Measurements from ENCODE around the gene COL4A1. TPM values are rescaled to one million over a fixed set of nuclear protein-coding genes. Genes with fewer than 3 reads are reported as not detected.
A peak's percentile ranks its signal among the peaks of the same experiment; 100 is the strongest.

Gene COL4A1
- total RNA-seq, 1 donor from 2014 or later = 105 TPM

DNA sequence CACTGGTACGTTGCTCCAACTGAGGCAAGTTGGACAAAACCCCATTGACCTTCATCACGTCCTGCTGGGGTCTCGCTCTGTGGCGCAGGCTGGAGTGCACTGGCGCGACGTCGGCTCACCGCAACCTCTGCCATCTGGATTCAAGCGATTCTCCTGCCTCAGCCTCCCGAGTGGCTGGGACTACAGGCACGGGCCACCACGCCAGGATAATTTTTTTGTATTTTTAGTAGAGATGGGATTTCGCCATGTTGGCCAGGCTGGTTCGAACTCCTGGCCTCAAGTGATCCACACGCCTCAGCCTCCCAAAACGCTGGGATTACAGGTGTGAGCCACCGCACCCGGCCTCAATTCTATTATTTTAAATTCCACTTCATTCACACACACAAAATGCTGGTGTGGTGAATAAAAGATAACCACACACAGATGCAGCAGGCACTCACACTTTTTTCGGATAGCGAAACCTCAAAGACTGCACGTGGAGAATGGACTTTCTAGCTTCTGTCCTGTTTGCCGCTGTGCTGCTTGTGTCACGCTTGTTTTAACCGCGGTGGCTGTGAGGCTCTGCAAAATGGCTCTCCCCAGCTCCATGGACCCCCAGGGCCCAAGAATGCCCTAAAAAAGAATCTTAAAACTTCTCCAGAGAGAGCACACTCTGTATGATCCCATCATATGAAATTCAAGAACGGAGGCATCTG lies 58.4 kb downstream of the COL4A1 start:
- H3K9me3 Mint-ChIP-seq = no peaks in the 10 kb centered on the region
- H3K4me3 Mint-ChIP-seq = no peak overlapping the region
- DNase-seq (ENCODE audit: low spot score) = no peak
- no peak overlapping the region for H3K4me2 ChIP-seq
- H3K4me3 ChIP-seq = no peak overlapping the region
- no peak overlapping the region for H2AFZ ChIP-seq (replicated peaks)
- peaks cover 20% of the 10 kb centered on the region for H3K4me1 Mint-ChIP-seq
- no peaks in the 10 kb centered on the region for H3K9me3 ChIP-seq (ENCODE audit: low read depth)
- H3K27ac ChIP-seq = no peak overlapping the region
- H3K36me3 Mint-ChIP-seq = peaks cover 4% of the 10 kb centered on the region
- peaks cover 9% of the 10 kb centered on the region for H4K20me1 ChIP-seq (ENCODE audit: low read depth)
- H3K36me3 ChIP-seq = no peaks in the 10 kb centered on the region
- H3F3A ChIP-seq (ENCODE audit: low read depth) = no peaks in the 10 kb centered on the region
- H3K27me3 Mint-ChIP-seq (ENCODE audit: insufficient read depth, low read depth) = peaks cover 2% of the 10 kb centered on the region
- no peaks in the 10 kb centered on the region for H3K4me1 ChIP-seq
- H3K9ac ChIP-seq = no peak overlapping the region
- H3K79me2 ChIP-seq (ENCODE audit: low read depth) = peaks cover 4% of the 10 kb centered on the region
- peak overlapping the region; percentile 6 for H3K27ac Mint-ChIP-seq
- TF ChIP-seq EZH2 (IDR thresholded peaks at IDR 0.05) (no peak), EZH2phosphoT487 (IDR thresholded peaks at IDR 0.05) (no peak)
- TF ChIP-seq, protein P1, sequence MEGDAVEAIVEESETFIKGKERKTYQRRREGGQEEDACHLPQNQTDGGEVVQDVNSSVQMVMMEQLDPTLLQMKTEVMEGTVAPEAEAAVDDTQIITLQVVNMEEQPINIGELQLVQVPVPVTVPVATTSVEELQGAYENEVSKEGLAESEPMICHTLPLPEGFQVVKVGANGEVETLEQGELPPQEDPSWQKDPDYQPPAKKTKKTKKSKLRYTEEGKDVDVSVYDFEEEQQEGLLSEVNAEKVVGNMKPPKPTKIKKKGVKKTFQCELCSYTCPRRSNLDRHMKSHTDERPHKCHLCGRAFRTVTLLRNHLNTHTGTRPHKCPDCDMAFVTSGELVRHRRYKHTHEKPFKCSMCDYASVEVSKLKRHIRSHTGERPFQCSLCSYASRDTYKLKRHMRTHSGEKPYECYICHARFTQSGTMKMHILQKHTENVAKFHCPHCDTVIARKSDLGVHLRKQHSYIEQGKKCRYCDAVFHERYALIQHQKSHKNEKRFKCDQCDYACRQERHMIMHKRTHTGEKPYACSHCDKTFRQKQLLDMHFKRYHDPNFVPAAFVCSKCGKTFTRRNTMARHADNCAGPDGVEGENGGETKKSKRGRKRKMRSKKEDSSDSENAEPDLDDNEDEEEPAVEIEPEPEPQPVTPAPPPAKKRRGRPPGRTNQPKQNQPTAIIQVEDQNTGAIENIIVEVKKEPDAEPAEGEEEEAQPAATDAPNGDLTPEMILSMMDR (IDR thresholded peaks at IDR 0.05) = no peak
- no peaks in the 10 kb centered on the region for H3K27me3 ChIP-seq

DNA sequence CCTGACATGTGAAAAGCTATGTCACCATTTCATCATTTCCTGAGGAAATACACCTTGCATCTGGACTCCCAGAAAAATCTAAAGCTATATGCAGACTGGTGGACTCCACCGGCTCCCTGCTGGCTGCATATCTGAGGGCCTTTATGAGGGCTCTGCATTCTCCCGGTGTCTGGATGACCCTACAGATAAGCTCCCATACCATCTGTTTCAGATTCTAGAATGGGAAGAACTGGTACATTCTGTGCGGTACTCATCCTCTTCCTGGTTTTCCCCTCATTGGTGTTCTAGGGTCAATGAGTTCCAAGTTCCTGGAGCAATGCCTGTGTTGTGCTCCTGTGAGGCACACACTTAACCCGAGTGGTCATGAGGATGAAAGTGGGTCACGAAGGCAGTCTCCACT lies 60.4 kb downstream of the COL4A1 start:
- TF ChIP-seq, protein P1 (IDR thresholded peaks at IDR 0.05) = no peak
- TF ChIP-seq EZH2phosphoT487 (IDR thresholded peaks at IDR 0.05) (no peak), EZH2 (IDR thresholded peaks at IDR 0.05) (no peak)
- no peak overlapping the region for H3K27ac Mint-ChIP-seq
- H3K27ac ChIP-seq = no peak overlapping the region

DNA sequence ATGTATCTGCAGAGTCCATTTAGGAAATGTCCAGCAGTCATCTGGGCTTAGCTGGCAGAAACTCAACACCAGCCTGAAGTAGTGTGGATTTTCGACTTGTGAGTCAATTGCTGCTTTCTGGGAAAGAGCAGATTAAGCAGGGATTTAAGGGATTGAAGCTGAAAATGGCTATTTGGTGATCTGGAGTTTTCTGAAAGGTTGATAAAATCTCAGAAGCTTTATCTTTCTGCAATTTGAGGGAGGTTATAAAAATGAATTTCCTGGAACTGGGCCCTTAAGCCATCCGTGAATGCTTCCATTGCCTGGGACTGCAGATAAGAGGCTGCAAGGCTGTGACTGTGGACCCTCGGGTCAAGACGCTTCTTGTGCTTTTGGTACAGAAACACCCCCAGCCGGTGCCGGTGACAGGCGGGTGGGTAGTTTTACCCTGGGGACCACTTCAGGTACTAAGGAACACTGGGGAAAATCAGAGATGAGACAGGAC lies 61.5 kb downstream of the COL4A1 start:
- H3K36me3 Mint-ChIP-seq = peaks cover 9% of the 10 kb centered on the region
- H3K9me3 Mint-ChIP-seq = no peaks in the 10 kb centered on the region
- H3K36me3 ChIP-seq = no peaks in the 10 kb centered on the region
- no peak overlapping the region for H3K27ac ChIP-seq
- no peak overlapping the region for H3K4me3 Mint-ChIP-seq
- no peak overlapping the region for H3K4me2 ChIP-seq
- H3K27me3 Mint-ChIP-seq (ENCODE audit: insufficient read depth, low read depth) = no peaks in the 10 kb centered on the region
- no peak overlapping the region for H2AFZ ChIP-seq (replicated peaks)
- no peaks in the 10 kb centered on the region for H3K4me1 ChIP-seq
- H3K4me1 Mint-ChIP-seq = peaks cover 14% of the 10 kb centered on the region
- no peak overlapping the region for H3K4me3 ChIP-seq
- H3K27ac Mint-ChIP-seq = no peak overlapping the region
- DNase-seq (ENCODE audit: low spot score) = no peak
- no peak overlapping the region for H3K9ac ChIP-seq
- TF ChIP-seq EZH2phosphoT487 (IDR thresholded peaks at IDR 0.05) = no peak
- TF ChIP-seq, protein P1 (IDR thresholded peaks at IDR 0.05) = no peak
- no peak for TF ChIP-seq EZH2 (IDR thresholded peaks at IDR 0.05)
- H3K9me3 ChIP-seq (ENCODE audit: low read depth) = no peaks in the 10 kb centered on the region
- no peaks in the 10 kb centered on the region for H3F3A ChIP-seq (ENCODE audit: low read depth)
- no peaks in the 10 kb centered on the region for H4K20me1 ChIP-seq (ENCODE audit: low read depth)
- H3K79me2 ChIP-seq (ENCODE audit: low read depth) = peaks cover 4% of the 10 kb centered on the region
- no peaks in the 10 kb centered on the region for H3K27me3 ChIP-seq

More for the DNA sequence above, 60.4 kb downstream of the COL4A1 start:
- peaks cover 8% of the 10 kb centered on the region for H3K36me3 Mint-ChIP-seq
- Histone ChIP-seq H3K9me3 (ENCODE audit: low read depth) (no peaks in the 10 kb centered on the region), H3K4me2 (no peak overlapping the region), H3K79me2 (ENCODE audit: low read depth) (peaks cover 4% of the 10 kb centered on the region), H3K36me3 (no peaks in the 10 kb centered on the region), H3K9ac (no peak overlapping the region), H3K4me3 (no peak overlapping the region), H2AFZ (replicated peaks) (no peak overlapping the region), H3K27me3 (no peaks in the 10 kb centered on the region), H3K4me1 (no peaks in the 10 kb centered on the region), H3F3A (ENCODE audit: low read depth) (no peaks in the 10 kb centered on the region), H4K20me1 (ENCODE audit: low read depth) (peaks cover 6% of the 10 kb centered on the region)
- no peak for DNase-seq (ENCODE audit: low spot score)
- H3K9me3 Mint-ChIP-seq = no peaks in the 10 kb centered on the region
- peaks cover under 1% of the 10 kb centered on the region for H3K27me3 Mint-ChIP-seq (ENCODE audit: insufficient read depth, low read depth)
- H3K4me3 Mint-ChIP-seq = no peak overlapping the region
- peaks cover 20% of the 10 kb centered on the region for H3K4me1 Mint-ChIP-seq

All from neural progenitor cell (in vitro differentiated cells).